K562 (cell line): ENCODE measurements around the gene JAG2. TPM values are rescaled to one million over a fixed set of nuclear protein-coding genes. Genes with fewer than 3 reads are reported as not detected.
A peak's percentile ranks its signal among the peaks of the same experiment; 100 is the strongest.

Experiments used
- ATAC-seq: fragments of 200-7000 bp; cut with Tn5 transposase; 3 replicates; pipeline ENCODE4 v1.9.1; 2020; ENCODE audit warnings: moderate library complexity
- BruUV-seq: library from RNA; stranded (reverse); fragments of 400-500 nt; replicated peaks from 2 replicates; lab custom pipeline; 2021; lab: Mats Ljungman, UMichigan
- CTCF ChIA-PET: fragments of 300-600 bp; formaldehyde crosslinking; extraction: SDS; loops from one replicate; lab custom pipeline; 2021; ENCODE audit warnings: low intra/inter-chr PET ratio; lab: Yijun Ruan, JAX
- POLR2A ChIA-PET: fragments of 300-600, 350-650 bp; sonication (Branson Sonifier 250); formaldehyde crosslinking; extraction: SDS; loops from one replicate; lab custom pipeline; 2021; ENCODE audit warnings: antibody characterized with exemption, inconsistent platforms; lab: Yijun Ruan, JAX
- DNase-seq, 4 experiments: peaks; one replicate each; pipeline versions ENCODE4 v3.0.0 to v3.0.0-alpha.2; 2011 to 2018; ENCODE audit warnings: low spot score in 3 of 4, mixed read lengths in 3 of 4; ENCODE audit errors: extremely low read depth in 1 of 4
- FAIRE-seq: peaks from 2 replicates; lab custom pipeline; 2011; peaks lifted over from hg19 to GRCh38; lab: Jason Lieb, UNC
- H2AFZ ChIP-seq: 2 replicates; pipeline ENCODE4 v1.6.0; 2011; ENCODE audit warnings: low read depth, low read length, control low read depth, inconsistent platforms
- H3K27ac ChIP-seq: fragments of 200-600 bp; 3 replicates; pipeline ENCODE4 v1.8.0; 2011; ENCODE audit warnings: low read depth, mild to moderate bottlenecking, control low read depth, inconsistent platforms, low read length, moderate library complexity, mixed read lengths; ENCODE audit errors: extremely low read depth
- H3K27me3 ChIP-seq, 2 experiments: fragments of 300-600 bp in 1 of 2; 2 replicates in 1 of 2; 3 replicates in 1 of 2; pipeline versions ENCODE4 v1.6.0 to v1.8.0; 2011; ENCODE audit warnings: inconsistent platforms in 2 of 2, low read length in 2 of 2, mild to moderate bottlenecking in 1 of 2, mixed read lengths in 1 of 2, moderate library complexity in 1 of 2; ENCODE audit not compliant: control insufficient read depth in 2 of 2, insufficient read depth in 2 of 2
- H3K36me3 ChIP-seq: fragments of 300-600 bp; 3 replicates; pipeline ENCODE4 v1.8.0; 2011; ENCODE audit warnings: mild to moderate bottlenecking, low read length, inconsistent platforms; ENCODE audit not compliant: control insufficient read depth, insufficient read depth
- H3K4me1 ChIP-seq, 2 experiments: fragments of 200-600 bp in 1 of 2; replicated peaks in 1 of 2; 2 replicates in 1 of 2; 3 replicates in 1 of 2; pipeline versions ENCODE4 v1.5.1 to v1.8.0; 2011; ENCODE audit warnings: inconsistent platforms in 2 of 2, low read length in 2 of 2, mild to moderate bottlenecking in 1 of 2, mixed read lengths in 1 of 2, moderate library complexity in 1 of 2; ENCODE audit not compliant: control insufficient read depth in 2 of 2, insufficient read depth in 2 of 2
- H3K4me2 ChIP-seq: 2 replicates; pipeline ENCODE4 v1.6.1; 2011; ENCODE audit warnings: low read length, control low read depth, inconsistent platforms, mixed read lengths; ENCODE audit not compliant: insufficient read depth
- H3K4me3 ChIP-seq: fragments of 200-600 bp; sonication (generic), shearing (Covaris generic); 2 replicates; pipeline ENCODE4 v1.5.1; 2016; ENCODE audit warnings: control low read depth, inconsistent platforms
- H3K79me2 ChIP-seq: fragments of 200-600 bp; 3 replicates; pipeline ENCODE4 v1.8.0; 2011; ENCODE audit warnings: low read length, inconsistent platforms; ENCODE audit not compliant: control insufficient read depth, insufficient read depth
- H3K9ac ChIP-seq, 2 experiments: 2 replicates each; pipeline versions ENCODE4 v1.6.0 to v1.6.1; 2011; ENCODE audit warnings: low read depth in 2 of 2, low read length in 2 of 2, control low read depth in 1 of 2, inconsistent platforms in 1 of 2, mild to moderate bottlenecking in 1 of 2, mixed read lengths in 1 of 2; ENCODE audit not compliant: insufficient read depth in 1 of 2
- H3K9me1 ChIP-seq: one replicate; pipeline ENCODE4 v1.6.0; 2011; ENCODE audit warnings: inconsistent platforms, mild to moderate bottlenecking, low read length, moderate library complexity; ENCODE audit not compliant: control insufficient read depth, insufficient read depth
- H3K9me3 ChIP-seq: replicated peaks from 2 replicates; pipeline ENCODE4 v1.5.1; 2011; ENCODE audit warnings: low read depth, low read length, inconsistent platforms; ENCODE audit not compliant: control insufficient read depth, insufficient read depth
- H4K20me1 ChIP-seq: replicated peaks from 2 replicates; pipeline ENCODE4 v1.6.1; 2011; ENCODE audit warnings: low read length, inconsistent platforms, mixed read lengths; ENCODE audit not compliant: control insufficient read depth, insufficient read depth
- EGR1 ChIP-seq: fragments of 450-650 bp; conservative IDR thresholded peaks from 2 replicates; pipeline ENCODE4 v1.6.1; 2017; ENCODE audit warnings: mild to moderate bottlenecking
- LCOR ChIP-seq: sonication (generic); formaldehyde crosslinking; IDR thresholded peaks from 2 replicates; pipeline ENCODE4 v1.8.0; 2022; ENCODE audit warnings: mild to moderate bottlenecking, missing genetic modification reagents
- NRF1 ChIP-seq, 2 experiments: fragments of 450-650 bp; IDR thresholded peaks in 1 of 2; conservative IDR thresholded peaks in 1 of 2; 2 replicates each; pipeline ENCODE4 v1.6.1; 2014; ENCODE audit warnings: mild to moderate bottlenecking in 2 of 2
- WGBS: fragments of 100-300 bp; shearing (Covaris generic); methylation state at CpG from one replicate; pipeline ENCODE4 v1.1.6; 2016; ENCODE audit warnings: low coverage, mixed read lengths; ENCODE audit not compliant: insufficient coverage; ENCODE audit errors: missing lambda C conversion rate; 5-methylcytosine and 5-hydroxymethylcytosine counted together
- in situ Hi-C: fragments of 300-500 bp; cut with MboI; formaldehyde crosslinking; loops from 4 replicates; pipeline ENCODE4 v1.15.0; 2018; ENCODE audit warnings: inconsistent platforms, mixed read lengths
- intact Hi-C: fragments of 100-400 bp; cut with micrococcal nuclease; formaldehyde crosslinking; loops from 2 replicates; pipeline ENCODE4 v1.14.2; 2022
- polyA plus RNA-seq, 8 experiments: library from polyadenylated mRNA; depleted of rRNA in 4 of 8; stranded (reverse) in 5 of 8; unstranded in 3 of 8; fragments of >200 nt; fragmentation: Nextera tagmentation in 2 of 8; fragmentation: Illumina TruSeq in 1 of 8; extraction: Ambion mirVana in 2 of 8; extraction: Trizol in 1 of 8; gene quantifications; 2 replicates each; pipeline versions ENCODE4 v1.2.1 to v1.2.3, GENCODE V29; 2011 to 2014; ENCODE audit warnings: inconsistent platforms in 1 of 8, missing spikeins in 1 of 8
- total RNA-seq, 7 experiments: library from RNA; depleted of rRNA in 6 of 7; stranded (reverse); fragments of >200 nt in 6 of 7; fragmentation: Illumina TruSeq in 2 of 7; extraction: Trizol in 2 of 7; gene quantifications; 2 replicates each; pipeline versions ENCODE4 v1.2.1 to v1.2.3, GENCODE V29; 2011 to 2021; ENCODE audit warnings: low replicate concordance in 1 of 7
- TF ChIP-seq, protein P1 (sequence below), 2 experiments: IDR thresholded peaks; 2 replicates each; pipeline ENCODE4 v1.6.1; 2011; ENCODE audit warnings: borderline replicate concordance in 1 of 2, control low read depth in 1 of 2, low read depth in 1 of 2, low read length in 1 of 2, mild to moderate bottlenecking in 1 of 2, mixed read lengths in 1 of 2, moderate library complexity in 1 of 2; ENCODE audit not compliant: insufficient read depth in 1 of 2, insufficient read length in 1 of 2, poor library complexity in 1 of 2, severe bottlenecking in 1 of 2; ENCODE audit errors: extremely low read depth in 1 of 2

Gene JAG2
- total and polyA plus RNA-seq, 9 of the 15 experiments (the other 6 are each of a cell fraction or from before 2014, with no cell fraction given): 0.25 to 48.4 (median 8.6) TPM

DNA sequence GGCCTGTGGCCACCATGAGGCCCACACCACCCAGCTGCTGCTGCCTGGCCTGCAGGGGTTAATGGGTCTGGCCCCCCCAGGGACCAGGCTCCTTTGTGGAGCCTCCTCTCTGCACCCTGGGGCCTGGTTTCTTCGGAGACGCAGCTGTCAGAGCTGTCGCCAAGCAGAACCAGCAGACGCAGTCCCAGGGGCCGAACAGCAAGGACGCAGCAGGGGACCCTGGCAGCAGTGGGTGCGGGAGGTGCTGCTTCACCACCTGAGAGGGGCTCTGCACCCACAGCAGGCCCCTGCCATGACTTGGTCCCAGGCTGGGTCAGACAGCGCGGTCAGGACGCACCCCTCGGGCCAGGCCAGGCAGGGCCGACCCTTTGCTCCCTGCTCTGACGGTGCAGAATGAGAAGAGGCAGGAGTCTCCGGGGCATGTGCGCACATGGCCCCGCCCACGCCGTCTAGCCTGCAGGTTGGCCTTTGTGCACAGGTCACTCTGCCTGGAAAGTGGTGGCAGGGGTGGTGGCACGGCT, 30.5 kb downstream of the JAG2 start:
- in situ Hi-C loops (no loop called here), intact Hi-C loops (no loop called here)
- ChIA-PET CTCF (no interaction called here), POLR2A (no interaction called here)
- Histone ChIP-seq H4K20me1 (no peaks in the 10 kb centered on the region), H3K9ac (peak overlapping the region in 1 of 2 experiments; percentile 45; a peak in 1 of 4 replicates), H3K79me2 (no peaks in the 10 kb centered on the region), H3K36me3 (peaks cover 17% of the 10 kb centered on the region; the same call in 1 of the 3 replicates), H3K4me1 (peaks cover 0 to 25% of the 10 kb centered on the region in 2 experiments; a peak in 2 of 5 replicates), H3K4me2 (no peak overlapping the region), H3K4me3 (no peak overlapping the region), H3K9me1 (no peaks in the 10 kb centered on the region), H3K27me3 (peaks cover 0 to 4% of the 10 kb centered on the region in 2 experiments; a peak in 1 of 5 replicates), H3K9me3 (no peaks in the 10 kb centered on the region)
- no TSS peak for BruUV-seq
- DNase-seq: peak in 1 of 4 experiments; percentile 25
- FAIRE-seq: no peak
- peak; percentile 73 for ATAC-seq
- WGBS: 38% methylated on average over 11 of the region's 19 CpGs
- no peak for TF ChIP-seq LCOR (CRISPR knock-in tag)
- peak in 1 of 2 experiments; percentile 29; a peak in 2 of 4 replicates for TF ChIP-seq NRF1 (conservative IDR thresholded peaks at IDR 0.05 in 1 of 2, IDR thresholded peaks at IDR 0.05 in 1 of 2)
- TF ChIP-seq, protein P1, sequence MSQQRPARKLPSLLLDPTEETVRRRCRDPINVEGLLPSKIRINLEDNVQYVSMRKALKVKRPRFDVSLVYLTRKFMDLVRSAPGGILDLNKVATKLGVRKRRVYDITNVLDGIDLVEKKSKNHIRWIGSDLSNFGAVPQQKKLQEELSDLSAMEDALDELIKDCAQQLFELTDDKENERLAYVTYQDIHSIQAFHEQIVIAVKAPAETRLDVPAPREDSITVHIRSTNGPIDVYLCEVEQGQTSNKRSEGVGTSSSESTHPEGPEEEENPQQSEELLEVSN (IDR thresholded peaks at IDR 0.05; ENCODE audit: borderline replicate concordance in 1 of 2, extremely low read depth in 1 of 2, insufficient read depth in 1 of 2, insufficient read length in 1 of 2, low read depth in 1 of 2, low read length in 1 of 2, poor library complexity in 1 of 2, severe bottlenecking in 1 of 2): peak in 1 of 2 experiments; percentile 28
- TF ChIP-seq EGR1: peak; percentile 26; the same call in 1 of the 2 replicates
- TF ChIP-seq, all 486 proteins: peak for 3
- H2AFZ ChIP-seq: no peak overlapping the region
- no peak overlapping the region for H3K27ac ChIP-seq
